Measurements from ENCODE around the gene KANSL1L.

The KANSL1L gene

GRCh38 chr2:210086292-210086691, 84.9 kb downstream of the KANSL1L start:
- DNase-seq (ENCODE audit: low spot score), result no peak

- peak; percentile 38 for DNase-seq (ENCODE audit: low spot score)
These were observed 98.2 kb downstream of the KANSL1L start for GRCh38 chr2:210072922-210073509.

- DNase-seq (ENCODE audit: low spot score), result no peak
These were observed 98.7 kb downstream of the KANSL1L start for GRCh38 chr2:210072493-210072892.

- no peak for DNase-seq (ENCODE audit: low spot score)
These were observed 107.9 kb downstream of the KANSL1L start for GRCh38 chr2:210063306-210063705.

GRCh38 chr2:210055825-210056224, 115.4 kb downstream of the KANSL1L start:
- no peak for DNase-seq (ENCODE audit: low spot score)

- no peak for DNase-seq (ENCODE audit: low spot score)
These were observed 116.5 kb downstream of the KANSL1L start for GRCh38 chr2:210054696-210055095.

GRCh38 chr2:210050885-210051284, 120.3 kb downstream of the KANSL1L start:
- DNase-seq (ENCODE audit: low spot score), result no peak

GRCh38 chr2:210049831-210050230, 121.4 kb downstream of the KANSL1L start:
- no peak for DNase-seq (ENCODE audit: low spot score)

- DNase-seq (ENCODE audit: low spot score), result no peak
These were observed 124.2 kb downstream of the KANSL1L start for GRCh38 chr2:210046851-210047500.

GRCh38 chr2:210038078-210038477, 133.1 kb downstream of the KANSL1L start:
- no peak for DNase-seq (ENCODE audit: low spot score)

GRCh38 chr2:210035679-210036078, 135.5 kb downstream of the KANSL1L start:
- no peak for DNase-seq (ENCODE audit: low spot score)

- DNase-seq (ENCODE audit: low spot score), result no peak
These were observed 137.0 kb downstream of the KANSL1L start for GRCh38 chr2:210034087-210034683.

GRCh38 chr2:210028178-210028577, 143.0 kb downstream of the KANSL1L start:
- no peak for DNase-seq (ENCODE audit: low spot score)

GRCh38 chr2:210027608-210028007, 143.6 kb downstream of the KANSL1L start:
- no peak for DNase-seq (ENCODE audit: low spot score)

- no peak for DNase-seq (ENCODE audit: low spot score)
These were observed 148.4 kb downstream of the KANSL1L start for GRCh38 chr2:210022824-210023223.

- DNase-seq (ENCODE audit: low spot score), result no peak
These were observed 151.1 kb downstream of the KANSL1L start for GRCh38 chr2:210020138-210020537.

- peak; percentile 4 for DNase-seq (ENCODE audit: low spot score)
These were observed 161.3 kb downstream of the KANSL1L start for GRCh38 chr2:210009896-210010295.

- DNase-seq (ENCODE audit: low spot score), result no peak
These were observed 162.1 kb downstream of the KANSL1L start for GRCh38 chr2:210009126-210009525.

- no peak for DNase-seq (ENCODE audit: low spot score)
These were observed 163.3 kb downstream of the KANSL1L start for GRCh38 chr2:210007895-210008294.

GRCh38 chr2:210004881-210005280, 166.3 kb downstream of the KANSL1L start:
- DNase-seq (ENCODE audit: low spot score), result no peak

- no peak for DNase-seq (ENCODE audit: low spot score)
These were observed 167.8 kb downstream of the KANSL1L start for GRCh38 chr2:210003359-210003758.

- peak; percentile 95 for DNase-seq (ENCODE audit: low spot score)
These were observed 168.8 kb downstream of the KANSL1L start, which contains the start of gene RPE for GRCh38 chr2:210002158-210003157. TSS of gene RPE (plus strand) at chr2:210002638. CDS start at chr2:210002662, 24 bp downstream.
